HUES6 (cell line): Measurements from ENCODE around the gene TMA7B.
"Not testable (repeated sequence)": the region's sequence is repeated elsewhere in the genome, so short reads cannot be mapped to it uniquely, and the experiment has no call there.

Source experiments
- H3K27ac ChIP-seq: 2 replicates; pipeline ENCODE4 v1.7.0; 2013; ENCODE audit warnings: low read depth, mild to moderate bottlenecking, low read length, inconsistent platforms
- H3K27me3 ChIP-seq: 2 replicates; pipeline ENCODE4 v1.6.1; 2013; ENCODE audit warnings: low read length; ENCODE audit not compliant: control insufficient read depth, insufficient read depth
- H3K36me3 ChIP-seq: 2 replicates; pipeline ENCODE4 v1.6.1; 2013; ENCODE audit warnings: low read length; ENCODE audit not compliant: control insufficient read depth, insufficient read depth
- H3K4me1 ChIP-seq: 2 replicates; pipeline ENCODE4 v1.6.1; 2013; ENCODE audit warnings: low read length; ENCODE audit not compliant: control insufficient read depth, insufficient read depth
- H3K4me3 ChIP-seq: 2 replicates; pipeline ENCODE4 v1.5.1; 2013; ENCODE audit warnings: low read depth, low read length
- H3K9ac ChIP-seq: one replicate; pipeline ENCODE4 v1.6.1; 2013; ENCODE audit warnings: mild to moderate bottlenecking, low read length
- H3K9me3 ChIP-seq: 2 replicates; pipeline ENCODE4 v1.6.1; 2013; ENCODE audit warnings: low read depth, low read length; ENCODE audit not compliant: control insufficient read depth, insufficient read depth

The TMA7B gene

DNA sequence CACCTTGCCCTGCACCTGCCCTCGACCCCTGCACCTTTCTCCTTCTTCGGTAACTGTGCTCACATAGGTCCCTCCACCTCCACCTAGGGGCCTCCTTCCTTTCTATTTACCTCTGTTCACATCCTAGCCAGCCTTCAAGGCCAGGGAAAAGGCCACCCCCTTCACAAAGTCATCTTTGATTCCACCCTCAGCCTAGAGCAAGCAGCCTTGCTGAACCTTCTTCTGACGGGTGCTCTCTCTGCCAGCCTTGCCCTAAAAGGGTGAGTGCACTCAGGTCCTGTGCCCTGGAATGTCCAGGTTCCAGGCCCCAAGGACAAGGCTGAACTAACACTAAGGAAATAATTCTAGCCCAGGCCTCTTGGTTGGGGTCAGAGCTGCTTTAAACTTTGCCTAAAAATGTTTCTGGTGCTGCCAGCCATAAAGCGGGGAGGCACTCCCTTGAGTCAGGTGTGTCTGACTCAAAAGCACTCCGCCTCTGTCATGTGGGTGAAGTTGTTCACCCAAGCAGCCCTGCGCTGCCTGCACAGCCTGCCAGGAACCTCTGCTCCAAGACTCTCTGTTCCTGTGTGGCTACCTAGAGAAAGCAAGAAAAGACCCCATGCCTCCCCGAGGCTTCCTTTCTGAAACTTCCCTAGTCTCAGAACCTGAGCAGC, 25.3 kb downstream of the TMA7B start:
- no peak overlapping the region for H3K27ac ChIP-seq

DNA sequence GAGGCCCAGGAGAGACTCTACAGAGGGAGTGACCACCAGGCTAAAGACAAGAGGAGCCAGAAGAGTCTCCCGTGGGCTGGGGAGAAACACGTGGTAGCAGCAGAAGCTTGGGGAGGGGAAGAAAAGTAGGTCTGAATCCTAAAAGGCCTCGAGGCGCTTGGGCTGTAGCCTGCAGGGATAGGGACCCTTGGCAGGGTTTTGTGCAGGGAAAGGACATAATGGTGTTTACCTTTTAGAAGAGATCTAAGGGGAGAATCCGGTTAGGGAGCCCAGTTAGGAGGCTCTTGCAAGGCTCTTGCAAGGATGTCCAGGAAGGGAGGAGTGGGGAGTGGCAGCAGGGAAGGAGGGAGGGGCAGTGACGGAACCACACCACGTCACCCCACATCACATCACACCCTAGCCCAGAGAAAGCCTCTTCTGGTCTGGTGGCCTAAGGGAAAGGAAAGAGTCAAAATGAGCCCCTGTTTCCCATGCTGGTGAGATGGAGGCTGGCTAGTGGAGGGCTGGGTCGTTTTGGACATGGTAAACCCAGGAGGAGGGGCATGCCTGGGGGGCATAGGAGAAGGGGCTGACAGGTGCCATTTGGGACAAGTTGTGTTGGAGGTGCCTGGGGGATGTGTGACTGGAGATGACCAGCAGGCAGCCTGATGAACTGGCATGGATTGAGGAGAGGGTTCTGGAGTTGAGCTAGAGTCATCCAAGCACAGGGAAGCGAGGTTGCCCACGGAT, 28.4 kb downstream of the TMA7B start:
- Histone ChIP-seq H3K4me3 (no peak overlapping the region), H3K9me3 (no peaks in the 10 kb centered on the region), H3K27ac (no peak overlapping the region), H3K36me3 (no peaks in the 10 kb centered on the region), H3K9ac (no peak overlapping the region), H3K27me3 (peaks cover 38% of the 10 kb centered on the region), H3K4me1 (peaks cover 9% of the 10 kb centered on the region; the same call in 1 of the 2 replicates)

More for the DNA sequence above, 25.3 kb downstream of the TMA7B start:
- H3K9ac ChIP-seq = no peak overlapping the region
- H3K27me3 ChIP-seq = peaks cover 32% of the 10 kb centered on the region
- no peaks in the 10 kb centered on the region for H3K9me3 ChIP-seq
- peaks cover 9% of the 10 kb centered on the region; the same call in 1 of the 2 replicates for H3K4me1 ChIP-seq
- H3K4me3 ChIP-seq = no peak overlapping the region
- no peaks in the 10 kb centered on the region for H3K36me3 ChIP-seq

DNA sequence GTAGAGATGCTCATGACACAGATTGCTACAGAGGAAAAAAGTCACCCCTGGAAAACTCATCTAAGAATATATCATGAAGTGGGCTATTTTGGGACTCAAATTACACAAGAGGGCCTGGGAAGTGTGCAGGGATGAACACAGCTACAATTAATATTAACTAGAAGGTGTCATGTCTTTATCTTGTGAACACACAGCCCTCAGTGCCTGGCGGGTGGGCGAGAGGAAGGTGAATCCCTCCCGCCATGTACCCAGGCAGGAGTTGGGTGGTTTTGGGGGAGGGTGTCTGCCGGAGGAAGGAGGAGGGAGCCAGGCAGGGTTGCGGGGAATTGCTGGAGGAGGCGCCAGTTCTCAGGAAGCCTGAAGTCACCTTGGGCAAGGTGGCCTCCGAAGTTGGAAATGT, 29.4 kb downstream of the TMA7B start:
- H3K4me1 ChIP-seq = peaks cover 9% of the 10 kb centered on the region; the same call in 1 of the 2 replicates
- no peak overlapping the region for H3K27ac ChIP-seq
- no peak overlapping the region for H3K9ac ChIP-seq
- H3K4me3 ChIP-seq = no peak overlapping the region
- H3K9me3 ChIP-seq = no peaks in the 10 kb centered on the region
- no peaks in the 10 kb centered on the region for H3K36me3 ChIP-seq
- peaks cover 44% of the 10 kb centered on the region for H3K27me3 ChIP-seq

DNA sequence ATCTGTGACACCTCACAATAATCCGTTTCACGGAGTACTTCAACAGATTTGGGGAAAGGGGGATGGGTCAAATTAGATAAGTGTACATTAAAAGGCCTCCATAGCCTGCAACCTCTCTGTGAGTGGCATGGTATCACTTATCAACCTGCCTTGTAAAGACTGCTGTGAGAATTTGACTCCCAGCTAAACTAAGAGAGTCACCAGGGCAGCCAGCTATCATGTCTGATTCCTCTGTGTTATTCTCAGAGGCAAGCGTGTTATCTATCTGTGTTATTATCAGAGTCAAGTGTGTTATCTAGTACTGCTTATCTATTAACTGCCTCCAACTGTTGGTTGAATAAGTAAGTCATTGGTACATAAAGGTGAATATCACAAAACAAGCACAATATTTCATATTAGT, 30.5 kb downstream of the TMA7B start:
- no peaks in the 10 kb centered on the region for H3K9me3 ChIP-seq
- H3K27me3 ChIP-seq = peaks cover 35% of the 10 kb centered on the region
- no peak overlapping the region for H3K27ac ChIP-seq
- peaks cover 11% of the 10 kb centered on the region; the same call in 1 of the 2 replicates for H3K4me1 ChIP-seq
- H3K4me3 ChIP-seq = no peak overlapping the region
- no peaks in the 10 kb centered on the region for H3K36me3 ChIP-seq
- no peak overlapping the region for H3K9ac ChIP-seq

DNA sequence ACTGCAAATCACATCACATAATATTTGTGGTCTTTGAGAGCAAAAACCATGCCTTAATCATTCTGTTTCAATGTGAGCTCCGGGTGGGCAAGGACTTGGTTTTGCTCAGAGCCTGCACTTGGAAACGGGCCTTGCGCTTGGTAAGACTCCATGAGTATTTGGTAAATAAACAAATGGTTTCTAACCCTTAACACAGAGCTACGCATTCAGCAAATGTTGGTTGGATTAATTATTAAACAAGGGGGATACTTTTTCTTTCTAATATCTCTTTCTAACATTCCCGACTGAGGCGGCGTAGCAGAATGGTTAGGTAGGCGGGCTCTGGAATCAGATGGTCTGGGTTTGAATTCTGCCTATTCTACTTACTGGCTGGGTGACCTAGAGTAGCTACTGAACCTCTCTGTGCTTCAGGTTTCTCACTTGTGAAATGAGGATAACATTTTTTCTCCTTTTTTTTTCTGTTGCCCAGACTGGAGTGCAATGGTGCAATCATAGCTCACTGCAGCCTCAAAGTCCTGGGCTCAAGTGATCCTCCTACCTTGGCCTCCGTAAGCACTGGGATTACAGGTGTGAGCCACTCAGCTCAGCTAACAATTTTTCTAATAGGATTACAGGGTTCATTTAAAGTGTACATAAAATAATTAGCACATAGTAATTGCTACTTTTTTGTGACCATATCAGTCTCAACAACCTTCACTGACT, 31.1 kb downstream of the TMA7B start:
- peaks cover 29% of the 10 kb centered on the region for H3K27me3 ChIP-seq
- H3K9ac ChIP-seq = no peak overlapping the region
- no peaks in the 10 kb centered on the region for H3K36me3 ChIP-seq
- no peak overlapping the region for H3K27ac ChIP-seq
- no peaks in the 10 kb centered on the region for H3K9me3 ChIP-seq
- H3K4me1 ChIP-seq = peaks cover 17% of the 10 kb centered on the region
- no peak overlapping the region for H3K4me3 ChIP-seq

DNA sequence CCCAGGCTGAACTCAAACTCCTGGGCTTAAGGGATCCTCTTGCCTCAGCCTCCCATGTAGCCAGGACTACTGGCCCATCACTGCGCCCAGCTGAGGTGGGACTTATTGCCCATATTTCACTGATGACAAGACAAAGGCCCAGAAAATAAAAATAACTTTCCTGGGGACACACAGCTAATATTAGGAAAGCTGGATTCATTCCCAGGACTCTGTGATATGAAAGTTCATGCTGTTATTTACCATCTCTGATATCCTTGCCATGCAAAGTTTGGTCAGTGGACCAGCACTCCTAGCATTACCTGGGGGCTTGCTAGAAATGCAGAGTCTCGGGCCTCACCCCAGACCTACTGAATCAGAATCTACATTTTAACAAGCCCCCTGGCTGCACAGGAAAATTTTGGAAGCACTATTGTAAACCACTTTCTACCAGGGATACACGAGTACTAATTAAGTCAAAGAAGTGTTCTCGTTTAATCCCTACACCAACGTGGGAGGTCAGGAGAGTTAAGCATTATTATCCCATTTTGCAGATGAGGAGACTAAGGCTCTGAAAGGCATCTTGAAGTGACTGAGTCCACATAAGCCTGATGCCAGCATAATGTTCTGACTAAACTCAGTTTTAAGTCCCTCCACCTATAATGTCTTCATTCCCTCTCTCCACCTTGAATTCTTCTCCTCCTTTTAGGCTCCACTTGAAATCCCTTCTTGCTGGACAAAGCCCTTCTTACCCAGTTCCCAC, 32.1 kb downstream of the TMA7B start:
- H3K9me3 ChIP-seq = no peaks in the 10 kb centered on the region
- no peak overlapping the region for H3K27ac ChIP-seq
- no peaks in the 10 kb centered on the region for H3K36me3 ChIP-seq
- H3K4me1 ChIP-seq = peaks cover 27% of the 10 kb centered on the region
- H3K27me3 ChIP-seq = peaks cover 29% of the 10 kb centered on the region
- H3K4me3 ChIP-seq = no peak overlapping the region
- no peak overlapping the region for H3K9ac ChIP-seq

DNA sequence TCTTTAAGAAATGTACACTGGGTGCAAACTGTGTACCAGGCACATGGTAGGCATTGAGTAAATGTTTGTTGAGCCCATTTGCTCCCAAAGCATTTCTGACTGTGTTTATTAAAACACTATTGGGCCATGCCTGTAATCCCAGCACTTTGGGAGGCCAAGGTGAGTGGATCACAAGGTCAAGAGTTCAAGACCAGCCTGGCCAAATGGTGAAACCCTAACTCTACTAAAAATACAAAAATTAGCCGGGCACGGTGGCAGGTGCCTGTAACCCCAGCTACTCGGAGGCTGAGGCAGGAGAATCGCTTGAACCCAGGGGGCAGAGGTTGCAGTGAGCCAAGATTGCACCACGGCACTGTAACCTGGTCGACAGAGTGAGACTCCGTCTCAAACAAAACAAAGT, 32.7 kb downstream of the TMA7B start:
- not testable (repeated sequence) for H3K9ac ChIP-seq, H3K36me3 ChIP-seq, H3K9me3 ChIP-seq, H3K27ac ChIP-seq, H3K4me3 ChIP-seq
- Histone ChIP-seq H3K4me1 (peaks cover 33% of the 10 kb centered on the region), H3K27me3 (peaks cover 29% of the 10 kb centered on the region)

DNA sequence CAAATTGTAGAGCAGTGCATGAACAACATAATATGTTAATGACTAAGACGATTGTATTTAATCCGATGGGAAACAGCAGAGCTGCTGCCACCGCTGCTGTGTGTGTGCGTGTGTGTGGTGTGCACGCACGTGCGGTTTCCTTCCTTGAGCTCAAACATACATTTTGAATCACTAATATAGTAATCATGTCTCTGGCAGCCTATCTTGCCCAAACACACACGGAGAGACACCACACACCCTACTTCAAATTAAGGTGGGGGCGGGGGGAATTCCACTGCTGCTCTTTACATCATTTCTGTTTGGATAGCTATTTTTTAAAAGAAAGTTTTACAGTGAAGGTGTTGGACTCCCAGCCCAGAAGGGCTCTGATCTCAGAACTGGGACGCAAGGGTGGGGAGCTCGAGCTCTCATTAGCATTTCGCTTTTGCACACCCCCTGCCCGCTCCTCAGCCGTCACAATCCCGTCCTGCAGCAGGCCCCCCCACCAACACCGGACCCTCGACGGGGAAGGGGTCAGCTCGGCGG, 33.9 kb downstream of the TMA7B start:
- Histone ChIP-seq H3K9me3 (no peaks in the 10 kb centered on the region), H3K4me1 (peaks cover 39% of the 10 kb centered on the region), H3K27me3 (peaks cover 23% of the 10 kb centered on the region), H3K27ac (no peak overlapping the region), H3K36me3 (peaks cover 2% of the 10 kb centered on the region; the same call in 1 of the 2 replicates), H3K4me3 (peak overlapping the region; percentile 48), H3K9ac (peak overlapping the region; percentile 45)

DNA sequence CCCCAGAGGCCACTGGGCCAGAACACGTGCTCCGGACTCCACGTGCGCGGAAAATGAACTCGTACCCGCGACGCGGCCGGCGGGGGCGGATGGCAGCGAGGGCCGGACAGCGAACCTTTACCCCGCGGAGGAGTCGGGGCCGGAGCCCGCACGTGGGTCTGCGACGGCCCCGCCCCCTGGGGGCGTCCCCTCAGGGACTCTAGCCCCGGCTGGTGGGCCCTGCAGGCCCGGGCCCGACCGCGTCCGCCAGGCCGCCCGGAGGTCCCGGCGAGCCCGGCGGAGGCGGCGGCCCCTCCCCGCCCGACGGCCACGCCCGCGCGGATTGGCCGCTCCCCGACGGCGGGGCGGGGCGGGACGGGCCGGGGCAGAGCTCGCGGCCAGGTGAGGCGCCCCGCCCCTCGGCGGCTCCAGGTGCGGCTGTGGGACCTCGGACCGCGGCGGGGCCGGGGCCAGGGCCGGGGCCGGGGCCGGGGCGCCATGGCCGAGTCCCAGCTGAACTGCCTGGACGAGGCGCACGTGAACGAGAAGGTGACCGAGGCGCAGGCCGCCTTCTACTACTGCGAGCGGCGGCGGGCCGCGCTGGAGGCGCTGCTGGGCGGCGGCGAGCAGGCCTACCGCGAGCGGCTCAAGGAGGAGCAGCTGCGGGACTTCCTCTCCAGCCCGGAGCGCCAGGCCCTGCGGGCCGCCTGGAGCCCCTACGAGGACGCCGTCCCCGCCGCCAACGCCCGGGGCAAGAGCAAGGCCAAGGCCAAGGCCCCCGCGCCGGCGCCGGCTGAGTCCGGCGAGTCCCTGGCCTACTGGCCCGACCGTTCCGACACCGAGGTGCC, 34.6 kb downstream of the TMA7B start, which contains the start of gene FAM83F:
Gene FAM83F (plus strand): TSS at position 389 of the 827 bp plus-strand sequence. CDS start 89 bp downstream, at position 478.
- Histone ChIP-seq H3K27me3 (peaks cover 17% of the 10 kb centered on the region), H3K27ac (no peak within 1 kb of the TSS; the same call in 1 of the 2 replicates), H3K9ac (peak within 1 kb of the TSS; percentile 80), H3K4me3 (peak within 1 kb of the TSS; percentile 75), H3K9me3 (no peaks in the 10 kb centered on the region), H3K36me3 (peaks cover 9% of the 10 kb centered on the region; the same call in 1 of the 2 replicates), H3K4me1 (peaks cover 43% of the 10 kb centered on the region)
